Measurements from ENCODE around the gene TUBA4A.
A peak's percentile ranks its signal among the peaks of the same experiment; 100 is the strongest.

TUBA4A gene

GRCh38 chr2:219296631-219297391 lies 43.1 kb upstream of the TUBA4A start:
- TF ChIP-seq, protein P1, sequence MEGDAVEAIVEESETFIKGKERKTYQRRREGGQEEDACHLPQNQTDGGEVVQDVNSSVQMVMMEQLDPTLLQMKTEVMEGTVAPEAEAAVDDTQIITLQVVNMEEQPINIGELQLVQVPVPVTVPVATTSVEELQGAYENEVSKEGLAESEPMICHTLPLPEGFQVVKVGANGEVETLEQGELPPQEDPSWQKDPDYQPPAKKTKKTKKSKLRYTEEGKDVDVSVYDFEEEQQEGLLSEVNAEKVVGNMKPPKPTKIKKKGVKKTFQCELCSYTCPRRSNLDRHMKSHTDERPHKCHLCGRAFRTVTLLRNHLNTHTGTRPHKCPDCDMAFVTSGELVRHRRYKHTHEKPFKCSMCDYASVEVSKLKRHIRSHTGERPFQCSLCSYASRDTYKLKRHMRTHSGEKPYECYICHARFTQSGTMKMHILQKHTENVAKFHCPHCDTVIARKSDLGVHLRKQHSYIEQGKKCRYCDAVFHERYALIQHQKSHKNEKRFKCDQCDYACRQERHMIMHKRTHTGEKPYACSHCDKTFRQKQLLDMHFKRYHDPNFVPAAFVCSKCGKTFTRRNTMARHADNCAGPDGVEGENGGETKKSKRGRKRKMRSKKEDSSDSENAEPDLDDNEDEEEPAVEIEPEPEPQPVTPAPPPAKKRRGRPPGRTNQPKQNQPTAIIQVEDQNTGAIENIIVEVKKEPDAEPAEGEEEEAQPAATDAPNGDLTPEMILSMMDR (IDR thresholded peaks at IDR 0.05; ENCODE audit: low read depth, low read length): no peak
- no peak overlapping the region for H3K4me3 ChIP-seq (ENCODE audit: low read depth, low read length)

GRCh38 chr2:219296142-219296541 lies 42.4 kb upstream of the TUBA4A start:
- TF ChIP-seq, protein P1 (IDR thresholded peaks at IDR 0.05; ENCODE audit: low read depth, low read length): no peak

DNA sequence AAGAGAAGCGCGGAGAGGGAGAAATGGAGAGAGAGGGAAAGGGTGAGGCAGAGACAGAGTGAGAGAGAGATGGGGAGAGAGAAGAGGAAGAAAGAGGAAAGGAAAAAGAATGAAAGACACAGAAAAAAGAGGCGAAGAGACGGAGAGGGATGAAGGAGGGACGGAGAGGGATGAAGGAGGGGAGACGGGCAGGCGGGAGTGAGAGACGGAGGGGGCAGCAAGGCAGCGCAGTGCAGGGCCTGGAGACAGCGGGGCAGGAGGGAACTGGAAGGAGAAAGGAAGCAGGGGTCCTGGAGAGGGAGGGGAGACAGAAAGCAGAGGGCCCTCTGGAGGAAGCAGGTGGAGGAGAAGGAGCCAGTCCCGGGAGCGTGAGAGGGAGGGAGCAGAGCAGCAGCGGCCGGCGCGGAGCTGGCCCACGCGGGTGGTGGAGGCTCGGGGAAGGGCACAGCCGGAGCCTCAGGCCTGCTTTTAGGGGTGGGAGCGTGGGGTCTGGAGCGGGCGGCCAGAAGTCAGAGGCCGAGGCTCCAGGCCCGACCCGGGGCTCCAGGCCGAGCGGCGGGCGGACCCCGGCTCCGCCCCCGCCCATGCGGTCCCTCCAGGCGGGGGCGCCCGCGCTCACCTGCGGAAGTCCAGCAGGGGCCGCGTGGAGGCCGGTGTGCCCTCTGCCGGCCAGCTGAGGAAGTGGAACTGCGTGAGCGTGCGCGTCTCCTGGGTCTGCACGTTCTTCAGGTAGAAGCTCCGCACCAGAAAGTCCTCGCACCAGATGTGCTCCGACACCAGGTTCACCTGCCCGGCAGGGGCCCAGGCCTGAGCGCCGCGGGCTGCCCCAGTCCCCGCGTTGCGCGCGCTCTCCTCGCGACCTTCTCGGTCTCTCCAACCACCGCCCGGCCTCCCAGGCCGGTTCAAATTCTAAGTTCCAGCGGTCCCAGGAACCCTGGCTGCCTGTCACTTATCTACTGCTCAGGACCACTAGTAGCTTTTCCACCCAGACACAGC lies 40.9 kb upstream of the TUBA4A start:
- TF ChIP-seq, protein P1 (IDR thresholded peaks at IDR 0.05; ENCODE audit: low read depth, low read length): peak; percentile 88
- peak overlapping the region; percentile 51 for H3K4me3 ChIP-seq (ENCODE audit: low read depth, low read length)

More at GRCh38 chr2:219296142-219296541, 42.4 kb upstream of the TUBA4A start:
- H3K4me3 ChIP-seq (ENCODE audit: low read depth, low read length): no peak overlapping the region

GRCh38 chr2:219293736-219294231 lies 40.1 kb upstream of the TUBA4A start:
- no peak overlapping the region for H3K4me3 ChIP-seq (ENCODE audit: low read depth, low read length)
- TF ChIP-seq, protein P1 (IDR thresholded peaks at IDR 0.05; ENCODE audit: low read depth, low read length): no peak

DNA sequence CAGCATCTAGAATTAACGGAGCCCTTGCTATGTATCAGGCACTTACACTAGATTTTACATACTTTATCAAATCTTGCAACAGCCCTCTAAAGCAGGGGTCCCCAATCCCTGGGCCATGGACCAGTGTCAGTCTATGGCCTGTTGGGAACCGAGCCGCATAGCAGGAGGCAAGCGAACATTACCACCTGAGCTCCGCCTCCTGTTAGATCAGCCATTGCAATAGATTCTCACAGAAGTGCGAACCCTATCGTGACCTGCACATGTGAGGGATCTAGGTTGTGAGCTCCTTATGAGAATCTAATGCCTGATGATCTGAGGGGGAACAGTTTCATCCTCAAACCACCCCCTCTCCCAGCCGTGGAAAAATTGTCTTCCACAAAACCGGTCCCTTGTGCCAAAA lies 38.9 kb upstream of the TUBA4A start:
- H3K4me3 ChIP-seq (ENCODE audit: low read depth, low read length): no peak overlapping the region
- TF ChIP-seq, protein P1 (IDR thresholded peaks at IDR 0.05; ENCODE audit: low read depth, low read length): no peak

DNA sequence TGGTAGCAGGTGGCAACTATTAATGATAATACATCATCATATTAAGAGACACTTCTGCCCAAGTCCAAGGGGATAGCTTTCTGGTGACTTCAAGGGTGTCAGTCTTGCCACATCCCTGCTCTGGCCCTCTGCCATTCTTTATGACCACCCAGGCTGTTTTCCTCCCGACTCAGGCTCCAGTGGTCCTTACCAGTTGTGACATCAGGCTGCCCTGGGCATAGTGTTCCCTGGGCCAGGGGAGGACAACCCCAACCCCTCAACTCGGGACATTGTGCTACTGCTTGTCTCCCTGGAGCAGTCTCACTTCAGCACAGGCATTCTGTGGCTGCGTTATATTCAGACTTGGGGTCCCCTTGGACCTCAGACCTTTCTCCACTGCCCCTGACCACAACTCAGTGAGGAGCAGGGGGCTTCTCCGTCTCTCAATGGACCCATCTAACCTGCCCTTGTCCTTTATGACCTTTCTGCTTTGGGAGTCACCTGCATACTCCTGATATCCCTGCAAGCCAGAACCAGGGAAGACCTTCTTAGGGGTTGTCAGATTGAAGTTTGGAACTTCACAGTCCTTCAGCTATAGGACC lies 38.3 kb upstream of the TUBA4A start:
- TF ChIP-seq, protein P1 (IDR thresholded peaks at IDR 0.05; ENCODE audit: low read depth, low read length): no peak
- no peak overlapping the region for H3K4me3 ChIP-seq (ENCODE audit: low read depth, low read length)
